Upper lobe of left lung (tissue), 4 donors: Measurements from ENCODE around the gene STK33.

Experiments
- CTCF ChIP-seq, 6 experiments: fragments of 450-650 bp in 4 of 6; fragments of 200-600 bp in 2 of 6; sonication (generic) in 2 of 6; IDR thresholded peaks; one replicate each; pipeline ENCODE4 v1.5.1; 2016 to 2019; ENCODE audit warnings: antibody characterized with exemption in 6 of 6
- POLR2AphosphoS5 ChIP-seq, 2 donors: sonication (generic); formaldehyde crosslinking; IDR thresholded peaks; one replicate each; pipeline ENCODE4 v1.5.1; 2017; ENCODE audit warnings: antibody characterized with exemption in 2 of 2

- no peak for TF ChIP-seq CTCF (IDR thresholded peaks at IDR 0.05)
- TF ChIP-seq POLR2AphosphoS5 (IDR thresholded peaks at IDR 0.05): no peak
Measured at GRCh38 chr11:8426076-8426475, 168.0 kb downstream of the STK33 start.
